K562 (cell line): Measurements from ENCODE around the gene RAX. TPM values are rescaled to one million over a fixed set of nuclear protein-coding genes. Genes with fewer than 3 reads are reported as not detected.

Experiments
- ATAC-seq: fragments of 200-7000 bp; cut with Tn5 transposase; 3 replicates; pipeline ENCODE4 v1.9.1; 2020; ENCODE audit warnings: moderate library complexity
- BruUV-seq: library from RNA; stranded (reverse); fragments of 400-500 nt; replicated peaks from 2 replicates; lab custom pipeline; 2021; lab: Mats Ljungman, UMichigan
- CTCF ChIA-PET: fragments of 300-600 bp; formaldehyde crosslinking; extraction: SDS; loops from one replicate; lab custom pipeline; 2021; ENCODE audit warnings: low intra/inter-chr PET ratio; lab: Yijun Ruan, JAX
- POLR2A ChIA-PET: fragments of 300-600, 350-650 bp; sonication (Branson Sonifier 250); formaldehyde crosslinking; extraction: SDS; loops from one replicate; lab custom pipeline; 2021; ENCODE audit warnings: antibody characterized with exemption, inconsistent platforms; lab: Yijun Ruan, JAX
- DNase-seq, 4 experiments: peaks; one replicate each; pipeline versions ENCODE4 v3.0.0 to v3.0.0-alpha.2; 2011 to 2018; ENCODE audit warnings: low spot score in 3 of 4, mixed read lengths in 3 of 4; ENCODE audit errors: extremely low read depth in 1 of 4
- FAIRE-seq: peaks from 2 replicates; lab custom pipeline; 2011; peaks lifted over from hg19 to GRCh38; lab: Jason Lieb, UNC
- H2AFZ ChIP-seq: 2 replicates; pipeline ENCODE4 v1.6.0; 2011; ENCODE audit warnings: low read depth, low read length, control low read depth, inconsistent platforms
- H3K27ac ChIP-seq: fragments of 200-600 bp; 3 replicates; pipeline ENCODE4 v1.8.0; 2011; ENCODE audit warnings: low read depth, mild to moderate bottlenecking, control low read depth, inconsistent platforms, low read length, moderate library complexity, mixed read lengths; ENCODE audit errors: extremely low read depth
- H3K27me3 ChIP-seq, 2 experiments: fragments of 300-600 bp in 1 of 2; 2 replicates in 1 of 2; 3 replicates in 1 of 2; pipeline versions ENCODE4 v1.6.0 to v1.8.0; 2011; ENCODE audit warnings: inconsistent platforms in 2 of 2, low read length in 2 of 2, mild to moderate bottlenecking in 1 of 2, mixed read lengths in 1 of 2, moderate library complexity in 1 of 2; ENCODE audit not compliant: control insufficient read depth in 2 of 2, insufficient read depth in 2 of 2
- H3K36me3 ChIP-seq: fragments of 300-600 bp; 3 replicates; pipeline ENCODE4 v1.8.0; 2011; ENCODE audit warnings: mild to moderate bottlenecking, low read length, inconsistent platforms; ENCODE audit not compliant: control insufficient read depth, insufficient read depth
- H3K4me1 ChIP-seq, 2 experiments: fragments of 200-600 bp in 1 of 2; replicated peaks in 1 of 2; 2 replicates in 1 of 2; 3 replicates in 1 of 2; pipeline versions ENCODE4 v1.5.1 to v1.8.0; 2011; ENCODE audit warnings: inconsistent platforms in 2 of 2, low read length in 2 of 2, mild to moderate bottlenecking in 1 of 2, mixed read lengths in 1 of 2, moderate library complexity in 1 of 2; ENCODE audit not compliant: control insufficient read depth in 2 of 2, insufficient read depth in 2 of 2
- H3K4me2 ChIP-seq: 2 replicates; pipeline ENCODE4 v1.6.1; 2011; ENCODE audit warnings: low read length, control low read depth, inconsistent platforms, mixed read lengths; ENCODE audit not compliant: insufficient read depth
- H3K4me3 ChIP-seq: fragments of 200-600 bp; sonication (generic), shearing (Covaris generic); 2 replicates; pipeline ENCODE4 v1.5.1; 2016; ENCODE audit warnings: control low read depth, inconsistent platforms
- H3K79me2 ChIP-seq: fragments of 200-600 bp; 3 replicates; pipeline ENCODE4 v1.8.0; 2011; ENCODE audit warnings: low read length, inconsistent platforms; ENCODE audit not compliant: control insufficient read depth, insufficient read depth
- H3K9ac ChIP-seq, 2 experiments: 2 replicates each; pipeline versions ENCODE4 v1.6.0 to v1.6.1; 2011; ENCODE audit warnings: low read depth in 2 of 2, low read length in 2 of 2, control low read depth in 1 of 2, inconsistent platforms in 1 of 2, mild to moderate bottlenecking in 1 of 2, mixed read lengths in 1 of 2; ENCODE audit not compliant: insufficient read depth in 1 of 2
- H3K9me1 ChIP-seq: one replicate; pipeline ENCODE4 v1.6.0; 2011; ENCODE audit warnings: inconsistent platforms, mild to moderate bottlenecking, low read length, moderate library complexity; ENCODE audit not compliant: control insufficient read depth, insufficient read depth
- H3K9me3 ChIP-seq: replicated peaks from 2 replicates; pipeline ENCODE4 v1.5.1; 2011; ENCODE audit warnings: low read depth, low read length, inconsistent platforms; ENCODE audit not compliant: control insufficient read depth, insufficient read depth
- H4K20me1 ChIP-seq: replicated peaks from 2 replicates; pipeline ENCODE4 v1.6.1; 2011; ENCODE audit warnings: low read length, inconsistent platforms, mixed read lengths; ENCODE audit not compliant: control insufficient read depth, insufficient read depth
- ARHGAP35 ChIP-seq: fragments of 450-650 bp; IDR thresholded peaks from 2 replicates; pipeline ENCODE4 v1.6.1; 2018; ENCODE audit not compliant: partially characterized antibody
- BMI1 ChIP-seq: fragments of 150-350 bp; IDR thresholded peaks from 2 replicates; pipeline ENCODE4 v1.6.1; 2014; ENCODE audit warnings: low read length
- HDAC3 ChIP-seq: fragments of 450-650 bp; IDR thresholded peaks from 2 replicates; pipeline ENCODE4 v1.6.1; 2018; ENCODE audit warnings: borderline replicate concordance, mild to moderate bottlenecking, moderate library complexity; ENCODE audit not compliant: partially characterized antibody
- PCBP1 ChIP-seq: fragments of 200-400 bp; formaldehyde crosslinking; IDR thresholded peaks from 2 replicates; pipeline ENCODE4 v1.6.1; 2018; ENCODE audit warnings: mild to moderate bottlenecking, low read depth, low read length; ENCODE audit not compliant: poor library complexity, severe bottlenecking
- PHB ChIP-seq: fragments of 250-450 bp; sonication (Bioruptor Pico); IDR thresholded peaks from 2 replicates; pipeline ENCODE4 v1.5.0; 2021
- SMAD2 ChIP-seq: fragments of 150-350 bp; IDR thresholded peaks from 2 replicates; pipeline ENCODE4 v1.6.1; 2014; ENCODE audit warnings: low read depth, mild to moderate bottlenecking, low read length
- SMAD3 ChIP-seq: fragments of 450-650 bp; formaldehyde crosslinking; conservative IDR thresholded peaks from 2 replicates; pipeline ENCODE4 v1.4.0; 2020; ENCODE audit warnings: mild to moderate bottlenecking
- ZBTB1 ChIP-seq: sonication (generic); formaldehyde crosslinking; IDR thresholded peaks from 2 replicates; pipeline ENCODE4 v1.8.1; 2023; ENCODE audit warnings: missing genetic modification reagents, low read depth, mild to moderate bottlenecking, borderline replicate concordance
- ZBTB7A ChIP-seq: IDR thresholded peaks from 2 replicates; pipeline ENCODE4 v1.6.1; 2011; ENCODE audit warnings: low read depth, mild to moderate bottlenecking, low read length, moderate library complexity, borderline replicate concordance; ENCODE audit not compliant: control insufficient read depth
- ZNF197 ChIP-seq: fragments of 200-800 bp; sonication (Bioruptor generic); IDR thresholded peaks from 2 replicates; pipeline ENCODE4 v1.6.1; 2016; ENCODE audit warnings: low read depth, missing genetic modification characterization, missing compliant biosample characterization
- ZNF263 ChIP-seq: sonication (generic); formaldehyde crosslinking; IDR thresholded peaks from 2 replicates; pipeline ENCODE4 v1.8.0; 2022; ENCODE audit warnings: mild to moderate bottlenecking, missing genetic modification reagents, borderline replicate concordance
- WGBS: fragments of 100-300 bp; shearing (Covaris generic); methylation state at CpG from one replicate; pipeline ENCODE4 v1.1.6; 2016; ENCODE audit warnings: low coverage, mixed read lengths; ENCODE audit not compliant: insufficient coverage; ENCODE audit errors: missing lambda C conversion rate; 5-methylcytosine and 5-hydroxymethylcytosine counted together
- in situ Hi-C: fragments of 300-500 bp; cut with MboI; formaldehyde crosslinking; loops from 4 replicates; pipeline ENCODE4 v1.15.0; 2018; ENCODE audit warnings: inconsistent platforms, mixed read lengths
- intact Hi-C: fragments of 100-400 bp; cut with micrococcal nuclease; formaldehyde crosslinking; loops from 2 replicates; pipeline ENCODE4 v1.14.2; 2022
- polyA plus RNA-seq, 8 experiments: library from polyadenylated mRNA; depleted of rRNA in 4 of 8; stranded (reverse) in 5 of 8; unstranded in 3 of 8; fragments of >200 nt; fragmentation: Nextera tagmentation in 2 of 8; fragmentation: Illumina TruSeq in 1 of 8; extraction: Ambion mirVana in 2 of 8; extraction: Trizol in 1 of 8; gene quantifications; 2 replicates each; pipeline versions ENCODE4 v1.2.1 to v1.2.3, GENCODE V29; 2011 to 2014; ENCODE audit warnings: inconsistent platforms in 1 of 8, missing spikeins in 1 of 8
- total RNA-seq, 7 experiments: library from RNA; depleted of rRNA in 6 of 7; stranded (reverse); fragments of >200 nt in 6 of 7; fragmentation: Illumina TruSeq in 2 of 7; extraction: Trizol in 2 of 7; gene quantifications; 2 replicates each; pipeline versions ENCODE4 v1.2.1 to v1.2.3, GENCODE V29; 2011 to 2021; ENCODE audit warnings: low replicate concordance in 1 of 7
- TF ChIP-seq, protein P1 (sequence below), 2 experiments: fragments of 450-650 bp; formaldehyde crosslinking in 1 of 2; IDR thresholded peaks; 2 replicates each; pipeline versions ENCODE4 v1.4.0 to v1.6.1; 2014 to 2020; ENCODE audit warnings: mild to moderate bottlenecking in 2 of 2, borderline replicate concordance in 1 of 2, low read depth in 1 of 2

RAX gene
- total and polyA plus RNA-seq, 9 of the 15 experiments (the other 6 are each of a cell fraction or from before 2014, with no cell fraction given): not detected

DNA sequence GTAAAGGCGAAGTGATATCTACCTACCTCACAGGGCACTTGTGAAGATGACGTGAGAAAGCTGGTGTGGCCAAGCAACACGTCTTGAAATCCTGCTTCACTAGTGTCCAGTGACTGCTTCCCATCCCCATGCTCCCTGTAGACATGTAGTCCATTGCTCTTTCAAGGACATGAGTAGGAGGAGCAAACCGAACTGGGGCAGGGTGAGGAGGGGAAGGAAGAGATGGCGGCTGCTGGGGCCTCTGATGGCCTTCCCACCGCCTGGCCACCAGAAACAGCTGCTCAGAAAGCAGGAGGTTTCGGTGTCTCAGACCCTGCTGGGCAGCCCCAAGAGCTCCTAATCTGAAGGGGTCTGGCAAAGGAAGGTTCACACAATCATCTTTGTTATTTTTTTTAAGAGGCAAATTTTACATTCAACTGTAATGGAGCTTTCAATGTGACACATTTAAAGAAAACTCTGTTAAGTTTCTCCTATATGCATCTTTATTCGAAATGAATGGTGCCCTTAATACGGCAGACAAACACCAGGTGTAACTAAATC lies 30.5 kb upstream of the RAX start (continued):
- TF ChIP-seq ARHGAP35: no peak
- TF ChIP-seq, all 486 proteins: peak for 0

DNA sequence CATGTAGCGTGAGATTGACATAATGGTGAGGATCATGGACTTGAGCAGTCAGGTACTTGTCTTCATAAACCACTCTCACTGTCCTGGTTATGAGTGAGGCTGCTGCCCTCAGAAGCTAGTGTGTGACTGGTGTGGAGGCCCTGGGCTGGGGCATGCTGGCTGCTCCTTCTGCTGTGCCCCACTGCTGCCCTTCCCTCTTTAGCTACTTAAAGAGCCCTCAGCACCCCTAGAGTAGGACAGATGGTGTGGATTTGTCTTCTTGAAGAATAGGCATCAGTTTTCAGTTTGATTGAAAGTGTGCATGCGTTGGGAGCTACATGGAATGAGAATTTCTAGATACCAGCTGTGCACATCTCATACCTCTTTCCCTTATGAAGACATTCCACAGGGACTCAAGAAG lies 29.8 kb upstream of the RAX start:
- Histone ChIP-seq H3K9ac (no peak overlapping the region), H3K9me3 (no peaks in the 10 kb centered on the region), H3K27ac (no peak overlapping the region), H3K9me1 (no peaks in the 10 kb centered on the region), H3K36me3 (no peaks in the 10 kb centered on the region), H4K20me1 (no peaks in the 10 kb centered on the region), H3K4me3 (no peak overlapping the region), H2AFZ (no peak overlapping the region), H3K4me1 (no peaks in the 10 kb centered on the region), H3K79me2 (no peaks in the 10 kb centered on the region), H3K27me3 (peaks cover 3 to 38% of the 10 kb centered on the region in 2 experiments; a peak in 4 of 5 replicates), H3K4me2 (no peak overlapping the region)
- ChIA-PET CTCF (no interaction called here), POLR2A (interaction anchor here (0.5 to 1.4 kb wide), 3 partner anchors 8 to 400 kb away, joined by 3 to 4 read pairs (median 4); no protein-coding TSS in a partner anchor)
- 0% methylated on average over 2 of the region's 2 CpGs for WGBS
- no peak for DNase-seq
- FAIRE-seq: no peak
- no peak for ATAC-seq
- no TSS peak for BruUV-seq
- intact Hi-C loops (no loop called here), in situ Hi-C loops (no loop called here)
- TF ChIP-seq ZBTB1 (CRISPR knock-in tag) (no peak), PCBP1 (no peak), ZNF197 (no peak), SMAD2 (no peak), BMI1 (no peak), ZNF263 (CRISPR knock-in tag) (no peak), ZBTB7A (no peak), PHB (CRISPR knock-in tag) (no peak), SMAD3 (CRISPR knock-in tag) (no peak), HDAC3 (no peak)
- TF ChIP-seq, protein P1, sequence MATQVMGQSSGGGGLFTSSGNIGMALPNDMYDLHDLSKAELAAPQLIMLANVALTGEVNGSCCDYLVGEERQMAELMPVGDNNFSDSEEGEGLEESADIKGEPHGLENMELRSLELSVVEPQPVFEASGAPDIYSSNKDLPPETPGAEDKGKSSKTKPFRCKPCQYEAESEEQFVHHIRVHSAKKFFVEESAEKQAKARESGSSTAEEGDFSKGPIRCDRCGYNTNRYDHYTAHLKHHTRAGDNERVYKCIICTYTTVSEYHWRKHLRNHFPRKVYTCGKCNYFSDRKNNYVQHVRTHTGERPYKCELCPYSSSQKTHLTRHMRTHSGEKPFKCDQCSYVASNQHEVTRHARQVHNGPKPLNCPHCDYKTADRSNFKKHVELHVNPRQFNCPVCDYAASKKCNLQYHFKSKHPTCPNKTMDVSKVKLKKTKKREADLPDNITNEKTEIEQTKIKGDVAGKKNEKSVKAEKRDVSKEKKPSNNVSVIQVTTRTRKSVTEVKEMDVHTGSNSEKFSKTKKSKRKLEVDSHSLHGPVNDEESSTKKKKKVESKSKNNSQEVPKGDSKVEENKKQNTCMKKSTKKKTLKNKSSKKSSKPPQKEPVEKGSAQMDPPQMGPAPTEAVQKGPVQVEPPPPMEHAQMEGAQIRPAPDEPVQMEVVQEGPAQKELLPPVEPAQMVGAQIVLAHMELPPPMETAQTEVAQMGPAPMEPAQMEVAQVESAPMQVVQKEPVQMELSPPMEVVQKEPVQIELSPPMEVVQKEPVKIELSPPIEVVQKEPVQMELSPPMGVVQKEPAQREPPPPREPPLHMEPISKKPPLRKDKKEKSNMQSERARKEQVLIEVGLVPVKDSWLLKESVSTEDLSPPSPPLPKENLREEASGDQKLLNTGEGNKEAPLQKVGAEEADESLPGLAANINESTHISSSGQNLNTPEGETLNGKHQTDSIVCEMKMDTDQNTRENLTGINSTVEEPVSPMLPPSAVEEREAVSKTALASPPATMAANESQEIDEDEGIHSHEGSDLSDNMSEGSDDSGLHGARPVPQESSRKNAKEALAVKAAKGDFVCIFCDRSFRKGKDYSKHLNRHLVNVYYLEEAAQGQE (IDR thresholded peaks at IDR 0.05; ENCODE audit: borderline replicate concordance): no peak
- TF ChIP-seq, protein P1 (CRISPR knock-in tag; IDR thresholded peaks at IDR 0.05; ENCODE audit: low read depth): no peak
